Renal cortical epithelial cell (primary cell): ENCODE results near the gene GNAO1. TPM values are rescaled to one million over a fixed set of nuclear protein-coding genes. Genes with fewer than 3 reads are reported as not detected.
A peak's percentile ranks its signal among the peaks of the same experiment; 100 is the strongest.

Experiments
- DNase-seq: peaks from one replicate; pipeline ENCODE4 v3.0.0-alpha.2; 2011; ENCODE audit warnings: low read depth
- total RNA-seq: library from RNA; depleted of rRNA; stranded (reverse); fragments of >200 nt; gene quantifications from 2 replicates; pipeline ENCODE4 v1.2.3, GENCODE V29; 2014

GNAO1 gene
- total RNA-seq, 1 donor from 2014 or later: 8.3 TPM

DNA sequence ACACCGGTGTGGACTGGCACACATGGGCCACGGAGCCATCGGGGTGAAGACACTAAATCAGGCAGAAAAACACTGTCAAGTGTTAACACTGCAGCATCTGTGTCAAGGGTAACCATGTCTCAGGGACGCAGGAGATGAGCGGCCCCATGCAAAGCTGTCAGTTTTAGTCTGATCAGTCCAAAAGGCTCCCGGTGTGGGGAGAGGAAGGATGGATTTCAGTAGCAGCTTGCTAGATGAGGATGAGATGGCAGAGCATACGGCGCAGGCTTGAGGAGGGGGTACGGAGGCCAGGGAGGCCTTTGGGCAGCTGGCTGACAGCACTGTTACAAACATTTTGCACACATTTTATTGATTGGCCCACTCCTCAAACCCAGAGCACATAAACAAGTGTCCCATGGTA, 98.1 kb downstream of the GNAO1 start:
- DNase-seq: no peak

DNA sequence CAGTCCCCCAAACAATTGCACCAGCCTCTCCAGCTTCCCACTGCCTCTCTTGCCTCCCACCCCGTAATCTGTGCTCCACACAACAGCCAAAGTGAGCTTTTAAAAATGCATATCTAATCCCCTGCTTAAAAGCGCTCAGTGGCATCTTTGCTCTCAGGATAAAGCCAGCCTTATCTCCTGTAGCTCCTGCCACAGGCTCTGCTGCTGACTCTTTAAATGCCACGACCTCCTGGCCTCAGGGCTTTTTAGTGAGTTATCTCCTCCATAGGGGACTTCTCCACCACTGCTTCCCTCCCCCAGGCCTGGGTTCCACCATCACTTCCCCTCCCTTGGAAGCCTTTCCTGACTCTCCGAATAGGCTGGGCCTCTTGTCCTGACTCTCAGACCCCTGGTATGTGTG, 98.6 kb downstream of the GNAO1 start:
- no peak for DNase-seq

- DNase-seq: no peak
These were observed 102.7 kb downstream of the GNAO1 start for GRCh38 chr16:56294014-56294413.

GRCh38 chr16:56294579-56294978, 103.3 kb downstream of the GNAO1 start:
- DNase-seq: no peak

DNA sequence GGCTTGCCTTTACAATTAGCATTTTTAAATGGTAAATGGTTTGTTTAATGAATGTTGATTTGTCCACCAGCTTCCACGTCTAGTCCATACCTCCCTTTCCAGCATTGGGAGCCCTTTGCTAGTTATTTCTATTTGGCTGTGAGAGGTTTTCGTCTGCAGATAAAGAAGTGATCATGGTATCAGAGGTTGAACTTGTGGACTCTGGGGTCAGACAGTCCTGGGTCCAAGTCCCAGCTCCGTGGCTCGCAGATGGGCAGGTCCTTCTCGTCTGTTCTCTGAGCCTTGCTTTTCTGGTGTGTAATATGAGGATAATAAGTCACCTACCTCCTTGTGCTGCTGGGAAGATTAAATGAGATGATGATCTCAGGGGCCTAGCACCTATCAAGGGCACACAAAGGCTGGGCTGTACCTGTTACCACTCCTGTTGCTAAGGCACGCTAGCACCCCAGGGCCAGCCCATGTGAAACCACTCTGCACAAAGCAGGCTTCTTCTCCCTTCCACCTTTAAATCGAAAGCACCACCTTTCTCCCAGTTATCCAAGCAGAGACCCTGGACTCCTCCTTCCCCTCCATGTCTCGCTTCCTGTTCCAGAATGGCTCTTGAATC, 103.9 kb downstream of the GNAO1 start:
- no peak for DNase-seq

- no peak for DNase-seq
These were observed 104.6 kb downstream of the GNAO1 start for GRCh38 chr16:56295739-56296527.

DNA sequence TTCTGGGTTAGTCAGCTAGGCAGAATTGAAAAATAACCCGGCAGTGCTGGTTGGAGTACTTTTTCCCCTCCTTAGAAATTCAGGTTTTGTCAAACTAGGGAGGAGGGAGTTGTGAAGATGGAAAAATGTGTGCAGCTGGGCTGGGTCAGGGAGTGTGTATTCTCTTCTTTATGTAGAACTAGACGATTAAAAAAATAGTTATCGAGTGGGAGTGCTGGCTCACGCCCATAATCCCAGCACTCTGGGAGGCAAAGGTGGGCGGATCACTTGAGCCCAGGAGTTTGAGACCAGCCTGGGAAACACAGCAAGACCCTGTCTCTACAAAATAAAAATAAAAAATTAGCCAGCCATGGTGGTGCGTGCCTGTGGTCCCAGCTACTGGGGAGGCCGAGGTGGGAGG, 106.4 kb downstream of the GNAO1 start:
- no peak for DNase-seq

- DNase-seq: no peak
These were observed 106.8 kb downstream of the GNAO1 start for GRCh38 chr16:56298116-56298515.

DNA sequence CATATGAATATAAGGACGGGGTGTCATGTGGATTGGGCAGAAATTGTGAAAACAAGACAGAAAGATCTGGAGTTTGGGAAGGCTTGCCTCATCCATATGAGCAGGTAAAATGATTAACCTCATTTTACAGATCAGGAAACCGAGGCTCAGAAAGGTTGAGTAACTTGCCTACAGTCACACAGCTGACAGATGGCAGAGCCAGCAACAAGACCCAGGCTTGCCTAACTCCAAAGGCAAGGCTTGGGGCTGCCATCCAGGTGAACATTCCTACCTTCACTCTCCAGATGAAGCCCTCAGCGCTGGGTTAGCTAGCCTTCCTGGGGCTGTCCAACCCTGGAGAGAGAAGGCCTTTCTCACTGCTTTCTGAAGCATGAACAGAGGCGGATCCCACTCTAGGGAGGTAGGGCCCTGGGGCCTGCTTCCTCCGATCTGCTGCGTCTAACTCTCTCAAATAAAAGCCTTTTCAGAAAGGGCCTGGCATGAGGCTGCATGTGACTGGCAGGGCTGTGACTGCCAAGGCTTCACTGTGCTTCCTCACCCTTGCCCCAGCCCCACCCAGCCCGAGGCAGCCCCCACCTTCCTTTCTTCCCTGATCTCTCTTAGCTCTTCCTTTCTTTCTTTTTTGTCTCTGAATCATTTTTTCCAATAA, 107.8 kb downstream of the GNAO1 start:
- peak; percentile 23 for DNase-seq

- no peak for DNase-seq
These were observed 108.9 kb downstream of the GNAO1 start for GRCh38 chr16:56300242-56300623.

- DNase-seq: peak; percentile 27
These were observed 109.9 kb downstream of the GNAO1 start for GRCh38 chr16:56300891-56301850.

DNA sequence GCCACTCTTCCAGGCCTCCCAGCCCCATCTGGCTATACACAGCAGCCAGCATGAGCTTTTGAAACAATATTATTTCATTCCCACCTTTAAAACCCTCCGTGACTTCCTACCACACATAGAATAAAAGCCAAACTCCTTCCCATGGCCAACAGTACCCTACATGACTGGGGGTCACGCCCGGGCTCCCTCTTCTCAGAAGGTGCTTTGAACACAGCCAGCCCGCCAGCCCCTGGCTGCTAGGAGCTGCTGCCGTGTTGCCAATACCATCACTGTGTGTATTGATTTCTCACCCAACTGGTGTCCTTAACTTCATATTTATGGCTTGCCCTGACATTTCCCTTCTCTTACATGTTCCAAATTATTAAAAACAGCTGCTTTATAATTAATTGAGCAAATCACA, 111.2 kb downstream of the GNAO1 start:
- DNase-seq: no peak

DNA sequence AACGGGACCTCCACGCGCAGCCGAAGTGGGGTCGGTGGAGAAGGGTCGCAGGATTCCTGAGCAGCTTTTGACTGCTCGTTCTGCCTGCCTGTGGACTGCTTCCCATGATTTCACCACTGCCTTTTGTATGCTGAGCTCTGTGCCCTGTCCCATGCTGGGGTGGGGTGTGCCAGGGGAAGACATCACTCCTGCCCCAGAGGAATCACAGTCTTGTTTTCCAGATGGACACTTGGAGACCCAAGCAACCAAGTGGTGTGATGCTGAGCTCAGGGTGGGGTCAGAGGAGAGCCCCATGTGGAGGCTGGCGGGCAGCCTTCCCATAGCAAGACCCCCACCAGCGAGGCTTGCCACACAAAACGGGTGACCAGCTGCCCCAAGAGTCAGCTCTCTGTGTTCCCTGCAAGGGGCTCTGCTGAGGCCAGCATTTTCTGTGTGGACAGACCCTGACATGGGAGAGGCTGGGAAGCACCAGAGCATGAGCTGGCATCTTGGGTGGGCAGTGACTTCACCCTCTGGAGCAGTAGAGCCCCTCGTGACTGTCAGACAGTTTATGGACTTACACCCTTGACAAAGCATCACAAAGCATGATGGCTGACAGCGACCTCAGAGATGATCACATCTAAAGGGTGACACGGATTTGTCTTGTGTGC, 111.9 kb downstream of the GNAO1 start:
- DNase-seq: no peak

DNA sequence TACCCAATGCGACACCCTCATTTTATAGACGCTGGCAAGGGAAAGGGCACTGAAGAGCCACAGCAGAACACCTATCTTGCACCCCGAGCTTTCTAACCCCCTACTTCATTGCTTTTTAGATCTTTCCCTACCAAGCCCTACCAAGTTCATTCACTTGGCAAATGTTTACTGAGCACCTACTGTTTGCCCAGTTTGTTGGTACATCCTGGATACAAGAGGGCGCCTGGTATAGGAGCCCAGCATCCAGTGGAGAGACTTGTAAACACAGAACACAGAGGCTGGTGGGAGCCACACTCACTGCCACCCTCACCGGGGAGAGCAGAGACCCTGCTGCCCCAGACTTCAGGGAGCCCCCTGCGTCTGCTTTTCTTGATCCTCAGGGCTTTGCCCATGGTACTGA, 112.6 kb downstream of the GNAO1 start:
- DNase-seq: no peak

DNA sequence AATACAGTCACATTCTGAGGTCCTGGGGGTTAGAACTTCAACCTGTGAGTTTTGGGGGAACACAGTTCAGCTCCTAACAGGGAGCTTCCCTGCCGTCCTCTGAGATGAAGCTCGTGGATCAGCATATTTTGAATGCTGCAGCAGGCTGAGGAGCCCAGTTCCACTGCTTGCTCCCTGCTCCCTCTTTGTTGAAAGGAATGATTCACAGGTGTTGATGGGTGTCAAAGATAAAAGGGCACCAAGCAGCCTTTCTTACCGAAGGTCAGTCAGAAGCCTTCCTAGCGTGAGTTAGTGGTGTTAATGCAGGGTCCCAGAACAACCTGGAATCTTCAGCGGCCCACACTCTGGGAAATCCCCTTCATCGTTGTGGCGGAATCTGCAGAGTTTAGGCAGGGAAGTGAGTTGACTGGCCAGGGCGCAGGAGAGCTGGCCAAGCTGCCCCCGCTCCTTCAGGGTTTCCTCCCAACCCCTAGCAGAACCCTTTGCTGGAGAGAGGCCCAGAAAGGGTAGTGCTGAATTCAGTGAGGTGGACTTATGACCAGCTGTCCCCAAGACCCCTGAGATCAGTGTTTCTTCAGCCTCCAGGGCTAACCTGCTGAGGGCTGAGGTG, 114.8 kb downstream of the GNAO1 start:
- DNase-seq: no peak

GRCh38 chr16:56306690-56307533, 115.6 kb downstream of the GNAO1 start:
- no peak for DNase-seq

DNA sequence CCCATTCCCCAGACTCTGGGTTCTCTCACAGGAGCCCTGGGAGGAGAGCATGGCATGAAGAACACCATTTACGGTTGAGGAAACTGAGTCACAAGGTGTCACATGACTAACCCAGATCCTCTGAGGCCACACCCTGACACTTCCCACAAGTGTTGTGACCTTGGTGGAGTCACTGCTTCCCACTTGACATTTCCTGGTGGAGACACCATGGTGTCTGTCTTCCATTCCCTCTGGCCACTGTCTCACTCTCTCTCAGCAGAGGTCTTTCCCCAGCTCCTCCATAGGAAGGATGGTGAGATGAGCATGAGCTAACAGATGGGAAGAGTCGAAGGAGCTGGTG, 116.2 kb downstream of the GNAO1 start:
- no peak for DNase-seq

GRCh38 chr16:56309008-56309407, 117.7 kb downstream of the GNAO1 start:
- DNase-seq: no peak

DNA sequence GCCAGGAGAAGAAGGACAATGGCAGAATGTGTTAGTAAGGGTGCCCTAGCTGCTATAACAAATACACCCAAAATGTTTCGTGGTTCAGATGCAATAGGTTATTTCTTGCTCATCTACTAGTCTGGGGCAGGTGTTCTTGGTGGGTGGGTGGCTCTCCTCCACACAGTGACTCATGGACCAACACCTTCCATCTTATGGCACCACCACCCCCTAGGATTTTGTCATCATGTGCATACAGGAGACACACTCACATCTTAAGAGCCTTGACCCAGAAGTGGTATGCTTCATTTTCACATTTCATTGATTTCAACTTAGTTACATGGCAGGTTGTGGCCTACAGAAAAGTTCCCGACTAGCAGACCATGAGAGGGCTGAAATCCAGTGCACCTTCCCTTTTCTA, 119.4 kb downstream of the GNAO1 start:
- DNase-seq: peak; percentile 27
